H1 (cell line): ENCODE results near the gene TRIM10. TPM values are rescaled to one million over a fixed set of nuclear protein-coding genes. Genes with fewer than 3 reads are reported as not detected.

Source experiments
- CTCF ChIA-PET: fragments of 300-600 bp; sonication (Branson Sonifier 250); formaldehyde crosslinking; loops from one replicate; lab custom pipeline; 2021; ENCODE audit not compliant: partially characterized antibody; lab: Charles Lee
- POLR2A ChIA-PET: fragments of 300-600 bp; sonication (Branson Sonifier 250); formaldehyde crosslinking; loops from one replicate; lab custom pipeline; 2021; ENCODE audit warnings: inconsistent platforms; ENCODE audit not compliant: partially characterized antibody; lab: Charles Lee
- DNase-seq, 2 experiments: peaks; one replicate each; pipeline versions ENCODE4 v3.0.0 to v3.0.0-alpha.2; 2010 to 2022; ENCODE audit warnings: low spot score in 2 of 2, low read depth in 1 of 2, mixed read lengths in 1 of 2
- FAIRE-seq: peaks from 2 replicates; lab custom pipeline; 2011; peaks lifted over from hg19 to GRCh38; lab: Jason Lieb, UNC
- H2AFZ ChIP-seq: 2 replicates; pipeline ENCODE4 v1.8.1; 2012; ENCODE audit warnings: low read length, inconsistent platforms
- H2AK5ac ChIP-seq: 2 replicates; pipeline ENCODE4 v1.6.1; 2013; ENCODE audit warnings: low read depth, low read length
- H2BK120ac ChIP-seq: replicated peaks from 2 replicates; pipeline ENCODE3; 2013; ENCODE audit warnings: low read depth, low read length, inconsistent platforms
- H2BK12ac ChIP-seq: 2 replicates; pipeline ENCODE4 v1.6.1; 2013; ENCODE audit warnings: low read depth, low read length
- H2BK15ac ChIP-seq: 2 replicates; pipeline ENCODE4 v1.6.1; 2013; ENCODE audit warnings: low read length
- H2BK20ac ChIP-seq: 2 replicates; pipeline ENCODE4 v1.6.1; 2013; ENCODE audit warnings: low read length
- H2BK5ac ChIP-seq: 2 replicates; pipeline ENCODE4 v1.6.1; 2013; ENCODE audit warnings: low read depth, low read length
- H3K14ac ChIP-seq: 2 replicates; pipeline ENCODE4 v1.6.1; 2013; ENCODE audit warnings: inconsistent platforms; ENCODE audit not compliant: insufficient read length
- H3K18ac ChIP-seq: 2 replicates; pipeline ENCODE4 v1.6.1; 2013; ENCODE audit warnings: low read length; ENCODE audit errors: extremely low read depth
- H3K23ac ChIP-seq: 2 replicates; pipeline ENCODE4 v1.6.1; 2013; ENCODE audit warnings: inconsistent platforms; ENCODE audit not compliant: insufficient read length
- H3K23me2 ChIP-seq: 2 replicates; pipeline ENCODE4 v1.6.1; 2013; ENCODE audit warnings: low read depth, low read length
- H3K27ac ChIP-seq: 2 replicates; pipeline ENCODE4 v1.6.1; 2011; ENCODE audit warnings: low read depth, low read length, inconsistent platforms
- H3K27me3 ChIP-seq, 4 experiments: replicated peaks in 1 of 4; 1 replicate in 1 of 4; 2 replicates in 3 of 4; pipeline versions ENCODE4 v1.6.1 to v1.8.1; 2011 to 2013; ENCODE audit warnings: low read length in 3 of 4, mild to moderate bottlenecking in 3 of 4, inconsistent platforms in 2 of 4, mixed read lengths in 2 of 4, moderate library complexity in 1 of 4; ENCODE audit not compliant: control insufficient read depth in 3 of 4, insufficient read depth in 3 of 4; ENCODE audit errors: extremely low read depth in 1 of 4
- H3K36me3 ChIP-seq, 4 experiments: 2 replicates each; pipeline versions ENCODE4 v1.6.1 to v1.8.1; 2011 to 2013; ENCODE audit warnings: mild to moderate bottlenecking in 4 of 4, low read length in 3 of 4, moderate library complexity in 2 of 4, control low read depth in 1 of 4, inconsistent platforms in 1 of 4; ENCODE audit not compliant: insufficient read depth in 4 of 4, control insufficient read depth in 2 of 4
- H3K4ac ChIP-seq: replicated peaks from 2 replicates; pipeline ENCODE3; 2013; ENCODE audit warnings: low read length, low read depth, mixed read lengths, inconsistent platforms; ENCODE audit not compliant: insufficient read length
- H3K4me1 ChIP-seq, 4 experiments: replicated peaks in 1 of 4; 1 replicate in 1 of 4; 2 replicates in 3 of 4; pipeline versions ENCODE4 v1.6.1 to v1.8.1; 2011 to 2013; ENCODE audit warnings: low read length in 3 of 4, inconsistent platforms in 2 of 4, mixed read lengths in 1 of 4; ENCODE audit not compliant: insufficient read depth in 4 of 4, control insufficient read depth in 3 of 4
- H3K4me2 ChIP-seq, 2 experiments: 2 replicates each; pipeline versions ENCODE4 v1.6.1 to v1.8.1; 2011 to 2013; ENCODE audit warnings: low read depth in 2 of 2, low read length in 2 of 2, control low read depth in 1 of 2, inconsistent platforms in 1 of 2, mild to moderate bottlenecking in 1 of 2; ENCODE audit not compliant: insufficient read depth in 1 of 2
- H3K4me3 ChIP-seq, 4 experiments: fragments of 200-600, 300-600 bp in 1 of 4; sonication (generic), shearing (Covaris generic), sonication (Bioruptor Twin) in 1 of 4; 2 replicates each; pipeline versions ENCODE4 v1.5.1 to v1.8.1; 2011 to 2016; ENCODE audit warnings: low read length in 4 of 4, low read depth in 3 of 4, control low read depth in 2 of 4, inconsistent platforms in 2 of 4, mild to moderate bottlenecking in 2 of 4, mixed read lengths in 1 of 4, moderate library complexity in 1 of 4; ENCODE audit not compliant: insufficient read depth in 2 of 4; ENCODE audit errors: extremely low read depth in 1 of 4
- H3K56ac ChIP-seq: replicated peaks from 2 replicates; pipeline ENCODE3; 2013; ENCODE audit warnings: low read depth, mild to moderate bottlenecking, mixed read lengths, low read length, inconsistent platforms; ENCODE audit not compliant: insufficient read length
- H3K79me1 ChIP-seq: 2 replicates; pipeline ENCODE4 v1.6.1; 2013; ENCODE audit warnings: low read depth, low read length, control low read depth
- H3K79me2 ChIP-seq, 2 experiments: 2 replicates each; pipeline versions ENCODE4 v1.6.1 to v1.8.1; 2012 to 2013; ENCODE audit warnings: low read length in 2 of 2, mild to moderate bottlenecking in 2 of 2, inconsistent platforms in 1 of 2; ENCODE audit not compliant: insufficient read depth in 2 of 2, control insufficient read depth in 1 of 2
- H3K9ac ChIP-seq, 4 experiments: replicated peaks in 1 of 4; 1 replicate in 1 of 4; 2 replicates in 3 of 4; pipeline versions ENCODE4 v1.6.1 to v1.8.1; 2011 to 2013; ENCODE audit warnings: low read depth in 3 of 4, low read length in 3 of 4, control low read depth in 2 of 4, mild to moderate bottlenecking in 2 of 4, moderate library complexity in 2 of 4, inconsistent platforms in 1 of 4; ENCODE audit errors: extremely low read depth in 1 of 4
- H3K9me3 ChIP-seq, 2 experiments: 2 replicates each; pipeline versions ENCODE4 v1.6.1 to v1.8.1; 2012 to 2013; ENCODE audit warnings: mild to moderate bottlenecking in 2 of 2, moderate library complexity in 2 of 2, control low read depth in 1 of 2, inconsistent platforms in 1 of 2, low read depth in 1 of 2, low read length in 1 of 2, mixed read lengths in 1 of 2; ENCODE audit not compliant: insufficient read depth in 2 of 2
- H4K20me1 ChIP-seq, 2 experiments: replicated peaks in 1 of 2; 2 replicates each; pipeline versions ENCODE3 to v1.8.1; 2011 to 2013; ENCODE audit warnings: inconsistent platforms in 2 of 2, low read length in 2 of 2, mild to moderate bottlenecking in 1 of 2; ENCODE audit not compliant: insufficient read depth in 2 of 2, control insufficient read depth in 1 of 2
- H4K5ac ChIP-seq: 2 replicates; pipeline ENCODE4 v1.6.1; 2013; ENCODE audit warnings: low read length, low read depth, mixed read lengths, inconsistent platforms; ENCODE audit not compliant: insufficient read length
- H4K8ac ChIP-seq: 2 replicates; pipeline ENCODE4 v1.8.0; 2013; ENCODE audit warnings: mild to moderate bottlenecking, moderate library complexity, low read length, inconsistent platforms; ENCODE audit not compliant: insufficient read depth; ENCODE audit errors: extremely low read depth
- H4K91ac ChIP-seq: replicated peaks from 2 replicates; pipeline ENCODE3; 2013; ENCODE audit warnings: low read length, mixed read lengths, inconsistent platforms; ENCODE audit not compliant: insufficient read length
- EZH2 ChIP-seq: fragments of 200-600 bp; sonication (generic); IDR thresholded peaks from 2 replicates; pipeline ENCODE4 v1.7.1; 2012; ENCODE audit warnings: low read depth, mild to moderate bottlenecking, moderate library complexity, low read length, inconsistent platforms; ENCODE audit not compliant: severe bottlenecking
- RFX5 ChIP-seq: IDR thresholded peaks from 2 replicates; pipeline ENCODE4 v1.6.1; 2011; ENCODE audit warnings: low read depth, low read length, improper control_type of control experiment, borderline replicate concordance
- WGBS, 2 experiments: shearing (Covaris generic) in 1 of 2; methylation state at CpG; one replicate each; pipeline versions ENCODE4 v1.1.6 to v1.1.7; 2013 to 2015; ENCODE audit warnings: low lambda C conversion rate in 2 of 2, mixed read lengths in 2 of 2, inconsistent platforms in 1 of 2, low coverage in 1 of 2, missing lambda C conversion rate in 1 of 2; ENCODE audit not compliant: insufficient replicate concordance in 2 of 2, insufficient coverage in 1 of 2, insufficient read length in 1 of 2; ENCODE audit errors: extremely low coverage in 1 of 2, missing lambda C conversion rate in 1 of 2; 5-methylcytosine and 5-hydroxymethylcytosine counted together
- polyA plus RNA-seq, 7 experiments: library from polyadenylated mRNA; depleted of rRNA in 3 of 7; stranded (reverse) in 5 of 7; unstranded in 2 of 7; fragments of >200 nt in 5 of 7; fragments of 200-250 nt in 2 of 7; gene quantifications; 1 replicate in 5 of 7; 2 replicates in 1 of 7; 4 replicates in 1 of 7; pipeline versions ENCODE4 v1.2.1 to v1.2.3, GENCODE V29; 2011 to 2013; ENCODE audit warnings: missing spikeins in 2 of 7, mixed read lengths in 2 of 7
- total RNA-seq: library from RNA; stranded (reverse); fragmentation: NEBNext Ultra II Directional; extraction: Animal tissue kit (Norgen Biotek cat#: 25700); gene quantifications from 2 replicates; pipeline ENCODE4 v1.2.1, GENCODE V29; 2021

The TRIM10 gene
- total and polyA plus RNA-seq, 2 of the 8 experiments (the other 6 are each of a cell fraction or from before 2014, with no cell fraction given), result 0.06 TPM; not detected in 1

DNA sequence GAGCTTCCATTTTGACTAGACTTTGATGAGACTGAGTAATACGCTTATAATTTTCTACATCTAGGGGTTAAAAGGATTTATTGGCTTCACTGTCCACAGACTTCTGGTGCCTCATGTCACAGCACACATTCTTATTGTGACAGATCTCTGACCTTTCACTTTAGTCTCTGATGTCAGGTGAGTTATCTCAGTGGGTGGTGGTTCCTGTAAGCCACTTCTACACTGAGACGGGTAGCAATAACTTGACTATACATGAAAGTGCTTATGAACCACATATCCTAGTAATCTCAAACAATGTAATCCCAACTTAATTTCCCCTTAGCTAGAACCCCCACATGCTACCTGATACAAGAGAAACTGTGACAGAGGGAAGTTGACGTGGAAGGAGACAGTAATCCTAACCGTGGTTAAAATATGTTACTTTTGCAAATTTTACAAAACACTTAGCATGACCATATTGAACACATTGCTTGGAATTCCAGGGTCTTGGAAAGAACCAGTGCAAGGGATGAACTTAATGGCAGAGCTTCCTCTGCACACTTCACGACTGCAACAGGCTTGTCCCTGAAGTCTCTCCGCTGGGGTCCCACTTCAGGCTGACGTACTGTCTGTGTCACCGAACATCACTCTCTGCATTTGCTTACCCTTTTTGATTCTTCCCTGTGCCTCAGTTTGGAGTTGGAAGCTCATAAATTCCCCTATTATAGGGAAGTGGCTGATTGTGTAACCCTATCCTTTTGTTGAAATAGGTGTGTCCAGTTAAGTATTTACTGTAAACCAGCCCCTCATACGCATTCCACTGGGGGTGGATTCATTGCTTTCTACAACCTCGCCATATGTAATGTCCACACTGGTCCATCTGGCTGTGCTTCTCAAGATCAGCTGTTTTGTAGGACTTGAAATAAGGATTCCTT, 31.5 kb downstream of the TRIM10 start:
- CTCF ChIA-PET, result interaction anchor here (0.7 to 10.2 kb wide), 8 partner anchors 14 to 56 kb away, joined by 3 to 166 read pairs (median 12); partner anchors contain the start of gene TRIM31
- H3K4ac ChIP-seq, result no peak overlapping the region
- no peak overlapping the region for H2AFZ ChIP-seq
- peaks cover 16 to 59% (median 47%) of the 10 kb centered on the region in 4 experiments for H3K27me3 ChIP-seq
- H2AK5ac ChIP-seq, result no peak overlapping the region
- POLR2A ChIA-PET, result interaction anchor here (0.8 kb wide), 1 partner anchor 26 kb away, joined by 3 read pairs; no protein-coding TSS in a partner anchor
- no peak overlapping the region for H2BK20ac ChIP-seq
- H3K56ac ChIP-seq, result no peak overlapping the region
- H3K4me1 ChIP-seq, result no peaks in the 10 kb centered on the region; a peak in 4 of 7 replicates
- H3K4me2 ChIP-seq, result no peak overlapping the region
- H3K18ac ChIP-seq, result no peak overlapping the region
- peak; percentile 4 for TF ChIP-seq EZH2
- no peak for TF ChIP-seq RFX5
- H2BK5ac ChIP-seq, result no peak overlapping the region
- no peaks in the 10 kb centered on the region for H3K9me3 ChIP-seq
- no peak overlapping the region for H2BK120ac ChIP-seq
- H3K14ac ChIP-seq, result no peak overlapping the region
- no peak overlapping the region for H2BK12ac ChIP-seq
- no peak overlapping the region for H3K4me3 ChIP-seq
- FAIRE-seq (no peak), DNase-seq (no peak)
- no peaks in the 10 kb centered on the region for H3K36me3 ChIP-seq
- H3K23me2 ChIP-seq, result peaks cover 8% of the 10 kb centered on the region; the same call in 1 of the 2 replicates
- no peak overlapping the region for H2BK15ac ChIP-seq
- no peaks in the 10 kb centered on the region for H3K79me2 ChIP-seq
- H3K9ac ChIP-seq, result no peak overlapping the region
- H3K79me1 ChIP-seq, result no peaks in the 10 kb centered on the region
- no peak overlapping the region for H3K23ac ChIP-seq
- no peaks in the 10 kb centered on the region for H4K20me1 ChIP-seq
- 83% methylated on average over 10 of the region's 10 CpGs; no CpG with 5 or more reads in 1 of the 2 experiments for WGBS, 2 experiments
- H4K5ac ChIP-seq, result no peak overlapping the region
- no peak overlapping the region for H4K8ac ChIP-seq
- H4K91ac ChIP-seq, result no peak overlapping the region
- H3K27ac ChIP-seq, result no peak overlapping the region
